OCI-LY3 (cell line): ENCODE data around the gene DAGLA.

Experiments used
- H2AFZ ChIP-seq: fragments of 200-600, 300-600 bp; shearing (Covaris generic); 2 replicates; pipeline ENCODE4 v1.6.0; 2014; ENCODE audit warnings: antibody characterized with exemption, low read depth, low read length
- H3K27ac ChIP-seq: fragments of 200-600, 300-600 bp; sonication (generic); 2 replicates; pipeline ENCODE4 v1.5.1; 2014; ENCODE audit warnings: mild to moderate bottlenecking, low read length, moderate library complexity, mixed read lengths
- H3K27me3 ChIP-seq: fragments of 200-600, 300-600 bp; sonication (generic); 2 replicates; pipeline ENCODE4 v1.6.1; 2014; ENCODE audit warnings: low read depth, low read length, mixed read lengths
- H3K36me3 ChIP-seq: fragments of 200-600, 300-600 bp; sonication (generic); replicated peaks from 2 replicates; pipeline ENCODE3; 2014; ENCODE audit warnings: low read depth, low read length, mixed read lengths
- H3K4me1 ChIP-seq: fragments of 300-600, 200-600 bp; sonication (generic); 2 replicates; pipeline ENCODE4 v1.6.1; 2014; ENCODE audit warnings: low read length, mixed read lengths
- H3K4me2 ChIP-seq: fragments of 200-600, 300-600 bp; sonication (generic); 2 replicates; pipeline ENCODE4 v1.6.1; 2014; ENCODE audit warnings: low read length, mixed read lengths
- H3K4me3 ChIP-seq: fragments of 300-600, 200-600 bp; sonication (generic); 2 replicates; pipeline ENCODE4 v1.5.1; 2014; ENCODE audit warnings: antibody characterized with exemption, mild to moderate bottlenecking, low read length, moderate library complexity
- H3K79me2 ChIP-seq: fragments of 300-600, 200-600 bp; shearing (Covaris generic); 2 replicates; pipeline ENCODE4 v1.6.1; 2014; ENCODE audit warnings: mild to moderate bottlenecking, low read length, mixed read lengths
- H3K9ac ChIP-seq: fragments of 300-600, 200-600 bp; shearing (Covaris generic); 2 replicates; pipeline ENCODE4 v1.6.0; 2014; ENCODE audit warnings: mild to moderate bottlenecking, low read length, moderate library complexity
- H3K9me3 ChIP-seq: fragments of 200-600, 300-600 bp; shearing (Covaris generic); 2 replicates; pipeline ENCODE4 v1.6.1; 2014; ENCODE audit warnings: low read length, mixed read lengths; ENCODE audit not compliant: insufficient read depth
- H4K20me1 ChIP-seq: fragments of 200-600, 300-600 bp; sonication (generic); 2 replicates; pipeline ENCODE4 v1.6.1; 2016; ENCODE audit warnings: low read length, mixed read lengths; ENCODE audit not compliant: insufficient read depth
- CTCF ChIP-seq: fragments of 200-600, 300-600 bp; sonication (generic); IDR thresholded peaks from 2 replicates; pipeline ENCODE4 v1.5.1; 2014; ENCODE audit warnings: antibody characterized with exemption, low read length, low read depth
- EZH2phosphoT487 ChIP-seq: fragments of 200-600 bp; shearing (Covaris generic); IDR thresholded peaks from 2 replicates; pipeline ENCODE4 v1.6.1; 2018; ENCODE audit warnings: antibody characterized with exemption, mixed run types, low read depth

DAGLA gene

GRCh38 chr11:61717286-61718033, 37.3 kb downstream of the DAGLA start:
- Histone ChIP-seq H4K20me1 (no peaks in the 10 kb centered on the region), H3K36me3 (no peaks in the 10 kb centered on the region), H3K4me1 (no peaks in the 10 kb centered on the region), H3K4me2 (no peak overlapping the region), H3K4me3 (no peak overlapping the region), H3K27ac (no peak overlapping the region), H3K9ac (no peak overlapping the region), H3K79me2 (no peaks in the 10 kb centered on the region), H3K27me3 (peaks cover 17% of the 10 kb centered on the region; the same call in 1 of the 2 replicates), H2AFZ (no peak overlapping the region), H3K9me3 (no peaks in the 10 kb centered on the region)
- TF ChIP-seq EZH2phosphoT487 (no peak), CTCF (no peak)

- H3K27me3 ChIP-seq, result peaks cover 17% of the 10 kb centered on the region; the same call in 1 of the 2 replicates
- no peaks in the 10 kb centered on the region for H3K36me3 ChIP-seq
- H3K27ac ChIP-seq, result no peak overlapping the region
- H3K9ac ChIP-seq, result no peak overlapping the region
- H3K4me3 ChIP-seq, result no peak overlapping the region
- no peak for TF ChIP-seq CTCF
- no peak for TF ChIP-seq EZH2phosphoT487
- H2AFZ ChIP-seq, result no peak overlapping the region
- H4K20me1 ChIP-seq, result no peaks in the 10 kb centered on the region
- H3K79me2 ChIP-seq, result no peaks in the 10 kb centered on the region
- no peak overlapping the region for H3K4me2 ChIP-seq
- no peaks in the 10 kb centered on the region for H3K9me3 ChIP-seq
- no peaks in the 10 kb centered on the region for H3K4me1 ChIP-seq
Observed at GRCh38 chr11:61718046-61718531, 37.9 kb downstream of the DAGLA start.

- no peaks in the 10 kb centered on the region for H4K20me1 ChIP-seq
- no peaks in the 10 kb centered on the region for H3K4me1 ChIP-seq
- TF ChIP-seq EZH2phosphoT487, result no peak
- TF ChIP-seq CTCF, result no peak
- no peak overlapping the region for H3K4me3 ChIP-seq
- no peaks in the 10 kb centered on the region for H3K9me3 ChIP-seq
- no peaks in the 10 kb centered on the region for H3K79me2 ChIP-seq
- H3K27ac ChIP-seq, result no peak overlapping the region
- H3K36me3 ChIP-seq, result no peaks in the 10 kb centered on the region
- H3K27me3 ChIP-seq, result peaks cover 17% of the 10 kb centered on the region; the same call in 1 of the 2 replicates
- no peak overlapping the region for H3K4me2 ChIP-seq
- no peak overlapping the region for H2AFZ ChIP-seq
- H3K9ac ChIP-seq, result no peak overlapping the region
Observed at GRCh38 chr11:61718621-61719302, 38.6 kb downstream of the DAGLA start.

- H3K4me3 ChIP-seq, result no peak overlapping the region
- H4K20me1 ChIP-seq, result no peaks in the 10 kb centered on the region
- H3K4me2 ChIP-seq, result no peak overlapping the region
- H3K27me3 ChIP-seq, result peaks cover 9% of the 10 kb centered on the region; the same call in 1 of the 2 replicates
- H3K36me3 ChIP-seq, result no peaks in the 10 kb centered on the region
- H3K9ac ChIP-seq, result no peak overlapping the region
- no peaks in the 10 kb centered on the region for H3K79me2 ChIP-seq
- H3K4me1 ChIP-seq, result no peaks in the 10 kb centered on the region
- no peaks in the 10 kb centered on the region for H3K9me3 ChIP-seq
- TF ChIP-seq EZH2phosphoT487 (no peak), CTCF (no peak)
- no peak overlapping the region for H2AFZ ChIP-seq
- no peak overlapping the region for H3K27ac ChIP-seq
Observed at GRCh38 chr11:61719978-61720377, 39.8 kb downstream of the DAGLA start.
